Type B pancreatic cell (in vitro differentiated cells): Measurements from ENCODE around the gene ADCY5. TPM values are rescaled to one million over a fixed set of nuclear protein-coding genes. Genes with fewer than 3 reads are reported as not detected.

Experiments used
- DNase-seq: peaks from one replicate; pipeline ENCODE4 v3.0.0; 2021; ENCODE audit warnings: mixed read lengths; ENCODE audit not compliant: unreplicated experiment; ENCODE audit errors: extremely low spot score
- H3K27ac Mint-ChIP-seq: 2 replicates; pipeline ENCODE4 v1.8.0; 2021; ENCODE audit warnings: mild to moderate bottlenecking, mixed read lengths
- H3K27me3 Mint-ChIP-seq: 2 replicates; pipeline ENCODE4 v1.8.0; 2021; ENCODE audit warnings: mixed read lengths
- H3K36me3 Mint-ChIP-seq: 2 replicates; pipeline ENCODE4 v1.8.0; 2021; ENCODE audit warnings: mixed read lengths
- H3K4me1 Mint-ChIP-seq: one replicate; pipeline ENCODE4 v1.8.0; 2021; ENCODE audit warnings: mixed read lengths; ENCODE audit not compliant: unreplicated experiment
- H3K4me3 Mint-ChIP-seq: 2 replicates; pipeline ENCODE4 v1.8.0; 2021; ENCODE audit warnings: mild to moderate bottlenecking, mixed read lengths
- H3K9me3 Mint-ChIP-seq: 2 replicates; pipeline ENCODE4 v1.8.0; 2021; ENCODE audit warnings: mixed read lengths
- CTCF ChIP-seq: fragments of 200-600 bp; sonication (generic); conservative IDR thresholded peaks from 2 replicates; pipeline ENCODE4 v1.5.0; 2021; ENCODE audit warnings: antibody characterized with exemption, mild to moderate bottlenecking
- total RNA-seq: library from RNA; stranded (reverse); gene quantifications from 2 replicates; pipeline ENCODE4 v1.2.1, GENCODE V29; 2021; ENCODE audit warnings: low replicate concordance

Gene ADCY5
- total RNA-seq, 1 donor from 2014 or later = 9.1 TPM

DNA sequence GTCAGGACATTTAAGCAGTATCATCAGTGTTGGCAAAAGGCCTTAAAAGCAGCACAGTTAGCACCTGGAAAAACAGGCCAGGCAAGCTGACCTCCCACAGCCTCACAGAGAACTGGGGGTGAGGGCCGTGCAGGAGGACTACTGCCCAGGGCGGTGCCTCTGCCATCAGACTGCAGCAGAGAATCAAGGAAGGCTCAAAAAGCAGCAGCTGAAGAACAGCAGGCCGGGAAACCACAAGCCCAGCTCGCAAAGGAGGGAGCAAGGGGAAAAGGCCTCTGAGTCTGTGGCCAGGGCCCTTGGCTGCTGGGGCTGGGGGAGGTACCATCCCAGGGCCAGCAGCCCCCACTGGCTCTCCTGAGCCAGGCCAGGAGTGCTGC is 163.0 kb downstream of the ADCY5 start:
- TF ChIP-seq CTCF = no peak
- Mint-ChIP-seq H3K4me3 (no peak overlapping the region), H3K27ac (no peak overlapping the region), H3K9me3 (no peaks in the 10 kb centered on the region), H3K4me1 (no peaks in the 10 kb centered on the region), H3K36me3 (peaks cover 3% of the 10 kb centered on the region), H3K27me3 (no peaks in the 10 kb centered on the region)
- DNase-seq = no peak

GRCh38 chr3:123285479-123285878 is 163.4 kb downstream of the ADCY5 start:
- Mint-ChIP-seq H3K27me3 (no peaks in the 10 kb centered on the region), H3K4me3 (no peak overlapping the region), H3K4me1 (no peaks in the 10 kb centered on the region), H3K9me3 (no peaks in the 10 kb centered on the region), H3K27ac (no peak overlapping the region), H3K36me3 (peaks cover 3% of the 10 kb centered on the region)
- no peak for DNase-seq
- TF ChIP-seq CTCF = no peak

DNA sequence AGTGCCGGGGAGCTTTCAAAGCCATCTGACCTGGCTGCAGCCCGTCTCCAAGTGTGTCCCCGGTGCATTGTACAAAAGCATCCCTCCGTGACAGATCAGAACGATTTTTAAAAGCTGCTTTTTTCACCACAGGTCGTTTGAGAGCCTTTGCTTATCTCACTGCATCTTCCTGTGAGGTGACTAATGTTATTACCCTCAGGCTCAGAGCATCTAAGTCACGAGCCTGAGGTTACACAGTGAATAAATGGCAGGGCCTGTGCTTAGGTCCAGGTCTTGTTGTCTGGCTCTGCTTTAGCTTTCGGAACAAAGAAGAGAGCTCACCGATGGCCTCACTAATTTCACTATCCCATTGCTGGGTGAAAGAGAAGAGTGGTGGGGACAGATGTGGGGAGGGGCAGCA is 163.8 kb downstream of the ADCY5 start:
- no peaks in the 10 kb centered on the region for H3K27me3 Mint-ChIP-seq
- no peak for DNase-seq

DNA sequence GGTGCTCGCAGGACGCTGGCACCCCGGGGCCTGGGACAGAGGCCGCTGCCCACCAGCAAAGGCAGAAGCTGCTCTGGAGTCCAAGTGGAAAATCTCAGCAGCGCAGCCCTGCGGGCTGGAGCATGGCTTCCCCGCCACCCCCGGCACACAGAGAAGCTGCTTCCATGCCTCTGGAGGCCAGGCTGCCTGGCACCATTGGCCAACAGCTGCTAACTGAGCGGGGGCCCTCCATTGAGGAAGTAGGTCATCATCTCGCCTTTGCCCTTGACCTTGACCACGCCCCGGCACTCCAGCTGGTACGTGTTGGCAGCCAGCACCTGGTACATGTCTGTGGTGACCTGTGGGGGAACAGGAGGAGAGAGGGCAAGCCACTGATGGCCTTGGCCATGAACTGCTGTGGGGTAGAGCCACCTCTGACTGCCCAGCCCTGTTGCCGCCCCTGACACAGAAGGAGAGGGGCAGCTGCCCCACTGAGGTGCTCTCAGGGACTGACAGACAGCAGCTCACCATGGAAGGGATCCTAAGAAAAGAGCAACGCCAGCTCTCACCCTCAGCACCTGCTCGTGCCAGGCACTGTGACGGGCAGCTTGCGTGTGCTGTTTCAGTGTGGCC is 164.4 kb downstream of the ADCY5 start:
- no peak overlapping the region for H3K4me3 Mint-ChIP-seq
- DNase-seq = no peak
- no peaks in the 10 kb centered on the region for H3K4me1 Mint-ChIP-seq

More for the DNA sequence above, 163.8 kb downstream of the ADCY5 start:
- Mint-ChIP-seq H3K4me1 (no peaks in the 10 kb centered on the region), H3K27ac (no peak overlapping the region), H3K4me3 (no peak overlapping the region), H3K36me3 (peaks cover 3% of the 10 kb centered on the region), H3K9me3 (no peaks in the 10 kb centered on the region)
- TF ChIP-seq CTCF = no peak

DNA sequence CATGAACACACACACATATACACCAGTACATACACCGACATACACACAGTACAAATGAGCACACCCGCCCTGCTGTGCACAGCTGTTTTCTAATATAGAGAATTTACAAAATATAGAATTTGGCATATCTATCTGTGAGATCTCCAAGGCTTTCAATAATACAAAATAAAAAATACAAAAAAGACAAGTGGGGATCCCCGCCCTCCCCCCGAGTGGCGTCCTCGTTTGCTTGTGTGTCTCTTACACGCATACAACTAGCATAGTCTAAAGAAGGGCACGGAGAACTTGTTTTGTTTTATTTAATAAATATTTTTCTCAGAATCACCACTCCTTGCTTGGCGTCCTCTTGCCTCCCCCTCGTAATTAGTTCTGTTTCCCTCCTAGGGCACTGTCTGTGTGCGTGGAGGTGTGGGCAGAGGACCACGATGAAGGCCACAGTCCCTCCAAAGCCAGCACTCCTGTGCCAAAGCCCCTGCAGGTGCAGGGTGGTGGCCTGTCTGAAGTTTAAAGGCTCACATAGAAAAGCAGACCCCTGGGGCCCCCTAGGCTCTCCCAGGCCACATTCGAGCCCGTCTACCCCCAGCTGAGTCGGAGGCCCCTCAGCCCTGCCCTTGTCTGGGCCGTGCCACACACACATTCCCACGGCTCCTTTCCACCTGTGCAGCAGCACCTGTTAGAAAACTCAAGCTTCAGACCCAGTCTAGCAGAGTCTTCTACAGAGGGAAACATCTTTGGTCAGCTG is 165.1 kb downstream of the ADCY5 start:
- no peak for TF ChIP-seq CTCF
- Mint-ChIP-seq H3K27me3 (no peaks in the 10 kb centered on the region), H3K4me3 (no peak overlapping the region), H3K4me1 (no peaks in the 10 kb centered on the region), H3K27ac (no peak overlapping the region), H3K9me3 (no peaks in the 10 kb centered on the region), H3K36me3 (peaks cover 3% of the 10 kb centered on the region)
- DNase-seq = no peak

More for the DNA sequence above, 164.4 kb downstream of the ADCY5 start:
- H3K27me3 Mint-ChIP-seq = no peaks in the 10 kb centered on the region
- H3K27ac Mint-ChIP-seq = no peak overlapping the region
- H3K9me3 Mint-ChIP-seq = no peaks in the 10 kb centered on the region
- TF ChIP-seq CTCF = no peak
- H3K36me3 Mint-ChIP-seq = peaks cover 3% of the 10 kb centered on the region
